C4-2B (cell line): ENCODE measurements around the gene PARVG.

Source experiments
- H3K27ac ChIP-seq: fragments of 450-650 bp; 2 replicates; pipeline ENCODE4 v1.5.1; 2017
- CTCF ChIP-seq: fragments of 450-650 bp; conservative IDR thresholded peaks from 2 replicates; pipeline ENCODE4 v1.5.1; 2017; ENCODE audit warnings: mild to moderate bottlenecking
- ZFX ChIP-seq: fragments of 450-650 bp; IDR thresholded peaks from 2 replicates; pipeline ENCODE4 v1.6.1; 2017

Gene PARVG, protein sequence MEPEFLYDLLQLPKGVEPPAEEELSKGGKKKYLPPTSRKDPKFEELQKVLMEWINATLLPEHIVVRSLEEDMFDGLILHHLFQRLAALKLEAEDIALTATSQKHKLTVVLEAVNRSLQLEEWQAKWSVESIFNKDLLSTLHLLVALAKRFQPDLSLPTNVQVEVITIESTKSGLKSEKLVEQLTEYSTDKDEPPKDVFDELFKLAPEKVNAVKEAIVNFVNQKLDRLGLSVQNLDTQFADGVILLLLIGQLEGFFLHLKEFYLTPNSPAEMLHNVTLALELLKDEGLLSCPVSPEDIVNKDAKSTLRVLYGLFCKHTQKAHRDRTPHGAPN

GRCh38 chr22:44180706-44181032 is at the start of gene PARVG:
PARVG (plus strand) TSS chr22:44180925; CDS start chr22:44183330, 2,405 bp downstream.
- H3K27ac ChIP-seq, result no peak within 1 kb of the TSS
- TF ChIP-seq CTCF (no peak), ZFX (no peak)

- TF ChIP-seq CTCF, result no peak
- no peak overlapping the region for H3K27ac ChIP-seq
Observed at GRCh38 chr22:44131412-44131811, 49.3 kb upstream of the PARVG start.

DNA sequence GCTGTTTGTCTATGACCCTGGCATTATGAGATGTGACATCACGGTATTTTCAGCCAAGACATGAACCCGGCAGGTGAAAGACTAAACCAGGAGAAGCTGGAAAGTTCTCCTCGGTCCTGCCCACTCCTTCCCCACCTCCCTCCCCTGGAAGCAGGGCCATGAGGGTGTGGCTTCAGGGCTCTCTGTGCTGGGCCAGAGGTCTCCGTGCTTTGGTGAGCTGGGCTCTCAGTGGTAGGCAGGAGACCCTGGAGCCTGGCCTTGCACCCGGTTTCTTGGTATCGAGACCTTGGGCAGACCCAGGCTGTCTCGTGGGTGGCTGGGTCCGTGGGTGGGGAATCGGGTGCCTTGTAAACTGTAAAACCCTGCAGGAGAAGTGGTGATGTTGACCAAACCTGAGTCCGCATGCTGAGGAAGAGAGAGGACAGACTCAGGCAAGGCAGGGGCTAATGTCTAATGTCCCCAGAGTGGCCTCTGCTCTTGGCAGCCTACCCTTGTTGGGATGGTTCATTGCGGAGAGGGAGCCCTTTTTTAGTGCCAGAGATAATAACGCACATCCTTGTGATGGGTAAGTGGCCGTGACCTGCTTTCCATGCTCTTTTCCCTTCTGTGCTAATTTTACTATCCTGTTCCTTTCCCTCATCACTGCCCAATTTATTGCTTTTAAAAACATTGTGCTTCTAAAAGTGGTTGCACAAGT is 48.6 kb upstream of the PARVG start:
- no peak for TF ChIP-seq CTCF
- TF ChIP-seq ZFX, result no peak
- no peak overlapping the region for H3K27ac ChIP-seq

- no peak overlapping the region for H3K27ac ChIP-seq
- TF ChIP-seq ZFX (no peak), CTCF (no peak)
Observed at GRCh38 chr22:44132724-44133123, 48.0 kb upstream of the PARVG start.

DNA sequence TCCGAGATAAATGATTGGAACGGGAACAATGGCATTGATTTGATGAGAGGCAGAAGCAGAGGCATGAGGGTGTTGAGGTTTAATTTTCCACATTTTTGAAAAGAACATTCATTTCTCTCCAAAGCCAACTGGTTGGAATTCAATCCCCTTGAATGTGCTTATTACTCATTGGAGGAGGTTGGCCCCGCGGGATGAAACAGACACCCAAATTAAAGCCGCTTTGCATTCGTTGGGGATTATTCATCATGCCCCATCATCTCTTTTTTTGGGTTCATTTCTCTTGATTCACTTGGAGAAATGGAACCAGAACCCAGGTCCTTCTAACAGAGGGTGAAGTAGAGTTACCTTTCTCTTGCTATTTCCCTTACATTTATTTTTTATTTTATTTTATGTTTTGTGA is 47.6 kb upstream of the PARVG start:
- TF ChIP-seq ZFX (no peak), CTCF (no peak)
- no peak overlapping the region for H3K27ac ChIP-seq

GRCh38 chr22:44133901-44134571 is 46.7 kb upstream of the PARVG start:
- TF ChIP-seq CTCF (no peak), ZFX (no peak)
- H3K27ac ChIP-seq, result no peak overlapping the region

DNA sequence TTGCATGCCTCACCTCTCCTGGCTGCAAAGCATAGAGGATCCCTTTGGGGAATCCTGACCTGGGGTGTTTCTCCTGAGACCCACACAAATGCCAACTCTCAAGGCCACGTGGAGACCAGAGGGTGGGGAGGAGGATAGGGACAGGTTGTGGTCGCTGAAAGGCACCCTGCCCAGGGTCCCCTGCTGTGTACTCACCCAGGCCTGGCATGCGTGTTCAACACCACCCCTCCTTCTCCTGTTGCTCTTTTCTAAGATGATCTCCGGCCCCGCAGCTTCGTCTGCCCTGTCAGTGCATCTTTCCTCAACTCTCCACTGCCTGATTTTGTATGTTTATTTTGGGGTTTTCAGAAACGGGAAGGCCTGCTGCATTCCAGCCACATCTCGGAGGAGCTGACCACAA is 44.6 kb upstream of the PARVG start:
- no peak overlapping the region for H3K27ac ChIP-seq
- TF ChIP-seq ZFX, result no peak
- no peak for TF ChIP-seq CTCF
